HCT116 (cell line): ENCODE measurements around the gene DIO1. TPM values are rescaled to one million over a fixed set of nuclear protein-coding genes. Genes with fewer than 3 reads are reported as not detected.

Experiments
- ATAC-seq: fragments of 200-7000 bp; cut with Tn5 transposase; 2 replicates; pipeline ENCODE4 v1.9.1; 2020; ENCODE audit warnings: mild to moderate bottlenecking, moderate library complexity
- BruUV-seq: library from RNA; stranded (reverse); fragments of 400-500 nt; replicated peaks from 2 replicates; lab custom pipeline; 2021; lab: Mats Ljungman, UMichigan
- CTCF ChIA-PET: fragments of 300-600 bp; sonication (Branson Sonifier 250); formaldehyde crosslinking; loops from one replicate; lab custom pipeline; 2021; ENCODE audit warnings: antibody characterized with exemption; lab: Charles Lee
- POLR2A ChIA-PET: fragments of 300-600, 350-600 bp; sonication (Branson Sonifier 250); formaldehyde crosslinking; loops from one replicate; lab custom pipeline; 2021; ENCODE audit warnings: antibody characterized with exemption; lab: Charles Lee
- RAD21 ChIA-PET, 2 experiments: fragments of 300-600 bp; sonication (Branson Sonifier 250); formaldehyde crosslinking; loops; one replicate each; lab custom pipeline; 2023; ENCODE audit warnings: low total read pairs in 2 of 2; ENCODE audit not compliant: uncharacterized antibody in 2 of 2, unreplicated experiment in 2 of 2, low non-redundant PET in 1 of 2; lab: Charles Lee
- DNase-seq: peaks from one replicate; pipeline ENCODE4 v3.0.0-alpha.2; 2010; ENCODE audit warnings: low read depth, low spot score
- H2AFZ ChIP-seq: fragments of 200-600 bp; shearing (Covaris generic), sonication (generic); 2 replicates; pipeline ENCODE4 v1.6.1; 2017; ENCODE audit warnings: low read depth, mixed run types, mixed read lengths, antibody characterized with exemption, low read length; ENCODE audit not compliant: poor library complexity, severe bottlenecking
- H3K27ac ChIP-seq: 2 replicates; pipeline ENCODE4 v1.5.1; 2012; ENCODE audit warnings: low read depth, low read length
- H3K27me3 ChIP-seq: fragments of 200-600 bp; sonication (generic); 2 replicates; pipeline ENCODE4 v1.6.1; 2016; ENCODE audit warnings: mixed run types, low read length, mixed read lengths; ENCODE audit not compliant: insufficient read depth
- H3K36me3 ChIP-seq, 2 experiments: fragments of 200-500 bp in 1 of 2; fragments of 200-600 bp in 1 of 2; sonication (Bioruptor generic) in 1 of 2; sonication (generic) in 1 of 2; 2 replicates each; pipeline versions ENCODE4 v1.5.1 to v1.6.1; 2014 to 2016; ENCODE audit warnings: low read length in 2 of 2, inconsistent platforms in 1 of 2, mixed read lengths in 1 of 2, mixed run types in 1 of 2; ENCODE audit not compliant: insufficient read depth in 2 of 2, control insufficient read depth in 1 of 2
- H3K4me1 ChIP-seq, 2 experiments: fragments of 200-600 bp in 1 of 2; sonication (generic) in 1 of 2; 2 replicates each; pipeline versions ENCODE4 v1.5.1 to v1.6.1; 2012 to 2017; ENCODE audit warnings: low read length in 2 of 2, inconsistent platforms in 1 of 2, mild to moderate bottlenecking in 1 of 2, mixed read lengths in 1 of 2, mixed run types in 1 of 2, moderate library complexity in 1 of 2; ENCODE audit not compliant: insufficient read depth in 2 of 2, control insufficient read depth in 1 of 2
- H3K4me2 ChIP-seq: fragments of 200-600 bp; sonication (generic); 2 replicates; pipeline ENCODE4 v1.6.1; 2017; ENCODE audit warnings: mixed run types, low read length, mixed read lengths
- H3K4me3 ChIP-seq, 2 experiments: fragments of 200-600 bp in 1 of 2; sonication (generic) in 1 of 2; replicated peaks in 1 of 2; 2 replicates each; pipeline ENCODE4 v1.5.1; 2011 to 2016; ENCODE audit warnings: low read length in 2 of 2, control low read depth in 1 of 2, low read depth in 1 of 2, mild to moderate bottlenecking in 1 of 2, mixed read lengths in 1 of 2, mixed run types in 1 of 2
- H3K79me2 ChIP-seq: fragments of 200-600 bp; sonication (generic); 2 replicates; pipeline ENCODE4 v1.6.1; 2017; ENCODE audit warnings: mild to moderate bottlenecking, mixed run types, low read length, moderate library complexity, mixed read lengths; ENCODE audit not compliant: insufficient read depth
- H3K9ac ChIP-seq: fragments of 200-600 bp; sonication (generic); 2 replicates; pipeline ENCODE4 v1.6.1; 2016; ENCODE audit warnings: low read length, mixed read lengths
- H3K9me2 ChIP-seq: fragments of 200-600 bp; sonication (generic), shearing (Covaris generic); 2 replicates; pipeline ENCODE4 v1.6.1; 2017; ENCODE audit warnings: mixed run types, mild to moderate bottlenecking, moderate library complexity; ENCODE audit not compliant: insufficient read depth
- H3K9me3 ChIP-seq, 2 experiments: fragments of 200-500 bp in 1 of 2; fragments of 200-600 bp in 1 of 2; sonication (Bioruptor generic) in 1 of 2; sonication (generic) in 1 of 2; 2 replicates each; pipeline ENCODE4 v1.6.1; 2014 to 2017; ENCODE audit warnings: low read length in 2 of 2, mixed read lengths in 2 of 2, inconsistent platforms in 1 of 2, low read depth in 1 of 2, mild to moderate bottlenecking in 1 of 2, mixed run types in 1 of 2, moderate library complexity in 1 of 2; ENCODE audit not compliant: control insufficient read depth in 1 of 2, insufficient read depth in 1 of 2
- H4K20me1 ChIP-seq: fragments of 200-600 bp; sonication (generic), shearing (Covaris generic); 2 replicates; pipeline ENCODE4 v1.6.1; 2017; ENCODE audit warnings: mixed run types, mild to moderate bottlenecking, moderate library complexity; ENCODE audit not compliant: insufficient read depth
- CBX3 ChIP-seq: IDR thresholded peaks from 2 replicates; pipeline ENCODE4 v1.6.1; 2012; ENCODE audit warnings: low read depth
- EZH2phosphoT487 ChIP-seq: fragments of 200-600 bp; IDR thresholded peaks from 2 replicates; pipeline ENCODE4 v1.6.1; 2018; ENCODE audit warnings: antibody characterized with exemption, borderline replicate concordance
- MAX ChIP-seq: IDR thresholded peaks from 2 replicates; pipeline ENCODE4 v1.6.1; 2012
- POLR2AphosphoS5 ChIP-seq: IDR thresholded peaks from 2 replicates; pipeline ENCODE4 v1.6.1; 2011; ENCODE audit warnings: mild to moderate bottlenecking, low read depth, low read length, moderate library complexity
- RAD21 ChIP-seq: IDR thresholded peaks from 2 replicates; pipeline ENCODE4 v1.6.1; 2012; ENCODE audit warnings: low read depth, mild to moderate bottlenecking
- REST ChIP-seq: IDR thresholded peaks from 2 replicates; pipeline ENCODE4 v1.6.1; 2012; ENCODE audit warnings: low read depth
- SIN3A ChIP-seq: IDR thresholded peaks from 2 replicates; pipeline ENCODE4 v1.6.1; 2012; ENCODE audit warnings: low read depth
- SRF ChIP-seq: IDR thresholded peaks from 2 replicates; pipeline ENCODE4 v1.6.1; 2012; ENCODE audit warnings: low read depth
- YY1 ChIP-seq: IDR thresholded peaks from 2 replicates; pipeline ENCODE4 v1.6.1; 2011; ENCODE audit warnings: low read length, low read depth, moderate library complexity, mild to moderate bottlenecking; ENCODE audit not compliant: insufficient replicate concordance; ENCODE audit errors: extremely low read depth
- ZBTB33 ChIP-seq: IDR thresholded peaks from 2 replicates; pipeline ENCODE4 v1.6.1; 2011; ENCODE audit warnings: mild to moderate bottlenecking, low read length, moderate library complexity; ENCODE audit not compliant: insufficient replicate concordance; ENCODE audit errors: extremely low read depth
- intact Hi-C: fragments of 100-400 bp; cut with micrococcal nuclease; formaldehyde crosslinking; loops from 2 replicates; pipeline ENCODE4 v1.10.0; 2022
- total RNA-seq: library from RNA; stranded (reverse); gene quantifications from one replicate; pipeline ENCODE4 v1.2.1, GENCODE V29; 2021; ENCODE audit not compliant: unreplicated experiment

The DIO1 gene
- total RNA-seq, 1 experiment from 2014 or later, result not detected

- Histone ChIP-seq H3K27ac (no peak overlapping the region), H3K36me3 (peaks cover 24 to 32% of the 10 kb centered on the region in 2 experiments; a peak in 3 of 4 replicates)
Observed at GRCh38 chr1:53954128-53954527, 60.1 kb downstream of the DIO1 start.

More at GRCh38 chr1:53954128-53954527, 60.1 kb downstream of the DIO1 start:
- H3K4me2 ChIP-seq, result no peak overlapping the region
- no peak overlapping the region for H3K4me3 ChIP-seq
- ATAC-seq, result no peak
- POLR2A ChIA-PET, result interaction anchor here (0.9 kb wide), 1 partner anchor 9 kb away, joined by 3 read pairs; the partner anchor contains the start of gene IFT25
- intact Hi-C loops, result loop anchor here (10.0 kb wide), 1 partner anchor 469 kb away; no protein-coding TSS in a partner anchor
- no peaks in the 10 kb centered on the region for H3K9me2 ChIP-seq
- H3K79me2 ChIP-seq, result peaks cover 79% of the 10 kb centered on the region
- no peak overlapping the region for H3K9ac ChIP-seq
- RAD21 ChIA-PET, result no interaction called here
- BruUV-seq, result no TSS peak
- no peaks in the 10 kb centered on the region for H3K9me3 ChIP-seq
- no peak overlapping the region for H2AFZ ChIP-seq
- CTCF ChIA-PET, result interaction anchor here (1.1 to 1.6 kb wide), 2 partner anchors 75 to 93 kb away, joined by 3 to 5 read pairs; no protein-coding TSS in a partner anchor
- DNase-seq, result no peak
- no peaks in the 10 kb centered on the region for H3K27me3 ChIP-seq
- no peaks in the 10 kb centered on the region for H4K20me1 ChIP-seq
- TF ChIP-seq RAD21, result no peak
- no peak for TF ChIP-seq EZH2phosphoT487
- TF ChIP-seq MAX, result no peak
- no peak for TF ChIP-seq CBX3
- TF ChIP-seq REST, result no peak
- TF ChIP-seq ZBTB33, result no peak
- TF ChIP-seq POLR2AphosphoS5, result no peak
- no peak for TF ChIP-seq YY1
- TF ChIP-seq SIN3A, result no peak
- TF ChIP-seq SRF, result no peak
- H3K4me1 ChIP-seq, result peaks cover 26 to 33% of the 10 kb centered on the region in 2 experiments
